NCI-H446 treated with DMSO at 0.1 percent for 48 hours (cell line): ENCODE results near the gene COX20.

Experiments used
- DNase-seq: peaks from one replicate; lab custom pipeline; 2025; lab: John Stamatoyannopoulos, UW

Gene COX20

DNA sequence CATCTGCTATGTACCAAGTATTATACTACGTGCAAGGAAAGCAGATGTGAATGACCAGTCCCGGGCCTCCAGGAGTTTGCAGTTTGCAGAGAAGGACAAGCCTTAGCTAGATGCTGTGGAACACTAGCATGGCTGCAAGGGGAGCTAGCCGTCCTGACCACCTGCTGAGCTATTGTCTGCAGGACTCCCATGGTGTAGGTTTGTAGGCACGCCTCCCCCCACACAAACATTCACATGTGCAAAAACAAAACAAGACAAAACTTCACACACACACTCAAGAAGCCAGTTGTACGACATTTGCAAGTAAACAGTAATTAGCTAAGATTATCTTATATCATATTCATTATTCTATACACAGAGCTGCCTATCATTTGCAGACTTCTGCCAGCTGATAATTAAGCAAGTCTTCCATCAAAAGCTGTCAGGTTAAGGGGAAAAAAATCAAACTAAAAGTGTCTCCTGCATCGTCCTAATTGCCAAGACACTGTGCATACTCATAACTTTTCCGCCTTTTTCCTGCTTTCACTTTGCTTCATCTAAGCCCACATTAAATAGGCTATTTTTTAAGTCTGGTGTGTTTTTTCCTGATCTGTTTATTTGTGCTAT lies 39.6 kb downstream of the COX20 start:
- no peak for DNase-seq

DNA sequence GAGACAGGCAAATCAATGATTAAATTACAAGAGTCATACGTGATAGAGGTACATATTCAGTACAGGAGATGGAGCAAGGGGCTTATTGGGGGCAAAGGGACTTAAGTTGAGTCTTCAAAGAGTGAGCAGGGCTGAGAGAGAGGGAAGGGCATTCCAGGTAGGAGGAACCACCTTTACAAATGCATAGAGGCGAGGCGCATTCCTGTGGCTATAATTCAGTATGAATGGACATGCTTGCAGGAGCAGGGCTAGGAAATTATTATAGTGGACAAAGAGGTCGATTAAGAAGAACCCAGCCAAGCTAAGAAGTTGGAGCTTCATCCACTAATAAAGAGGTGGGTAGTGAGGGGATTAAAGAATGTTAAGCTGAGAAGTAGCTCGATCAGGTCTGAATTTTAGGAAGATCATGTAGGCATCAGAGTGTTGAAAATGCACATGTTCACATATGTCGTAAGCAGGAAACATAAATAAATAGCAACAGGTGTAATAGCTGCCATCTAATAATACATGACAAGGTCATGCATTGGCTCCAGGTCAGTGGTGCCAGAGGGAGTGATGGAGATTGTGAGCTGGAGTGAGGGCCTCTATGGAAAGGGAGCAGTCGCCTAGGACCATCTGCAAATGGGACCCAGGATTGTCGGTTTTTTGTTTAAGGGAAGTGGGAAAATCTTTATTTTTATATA lies 40.9 kb downstream of the COX20 start:
- DNase-seq = no peak

DNA sequence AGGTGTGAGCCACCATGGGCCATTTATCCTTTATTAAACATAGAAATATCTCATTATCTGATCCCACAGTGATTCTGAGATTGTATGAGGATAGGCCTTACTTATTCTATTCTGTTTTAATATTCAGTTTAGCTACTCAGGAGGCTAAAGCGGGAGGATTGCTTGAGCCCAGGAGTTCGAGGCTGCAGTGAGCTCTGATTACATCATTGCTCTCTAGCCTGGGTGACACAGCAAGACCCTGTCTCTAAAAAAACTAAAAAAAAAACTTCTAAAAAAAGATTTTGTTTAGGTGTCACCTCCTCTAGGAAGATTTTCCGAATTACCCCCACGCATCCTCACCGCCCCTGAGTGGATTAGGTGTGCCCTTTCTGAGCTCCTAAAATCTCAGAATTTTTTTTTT lies 43.2 kb downstream of the COX20 start:
- DNase-seq = no peak

DNA sequence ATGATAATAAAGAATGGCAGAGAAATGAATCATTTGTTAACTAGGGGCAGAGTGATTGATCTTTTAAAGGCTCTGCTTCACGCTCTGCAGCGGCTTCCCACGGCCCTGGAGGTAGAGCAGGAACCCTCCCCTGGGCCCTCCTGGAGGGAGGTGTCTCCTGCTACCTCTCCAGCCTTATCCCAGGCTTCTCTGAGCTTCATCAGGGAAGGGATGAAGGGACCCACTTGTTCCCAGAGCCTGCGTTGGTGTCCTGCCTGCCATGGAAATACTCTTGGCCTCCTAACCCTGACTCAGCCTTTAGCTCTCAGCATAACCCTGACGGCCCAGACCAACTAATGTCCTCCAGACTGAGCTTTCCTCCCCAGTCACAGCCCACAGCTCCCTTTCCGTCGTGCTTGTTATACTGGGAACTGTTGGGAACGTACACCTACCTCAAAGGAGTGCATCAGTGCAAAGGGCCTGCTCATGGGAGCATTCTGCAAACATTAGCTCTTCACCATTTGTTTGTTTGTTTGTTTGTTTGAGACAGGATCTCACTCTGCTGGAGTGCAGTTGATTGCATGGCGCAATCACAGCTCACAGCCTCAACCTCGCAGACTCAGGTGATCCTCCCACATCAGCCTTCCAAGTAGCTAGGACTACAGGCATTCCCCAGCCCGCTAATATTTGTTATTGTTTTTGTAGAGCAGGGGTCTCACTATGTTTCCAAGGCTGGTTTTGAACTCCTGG lies 46.3 kb downstream of the COX20 start:
- no peak for DNase-seq

DNA sequence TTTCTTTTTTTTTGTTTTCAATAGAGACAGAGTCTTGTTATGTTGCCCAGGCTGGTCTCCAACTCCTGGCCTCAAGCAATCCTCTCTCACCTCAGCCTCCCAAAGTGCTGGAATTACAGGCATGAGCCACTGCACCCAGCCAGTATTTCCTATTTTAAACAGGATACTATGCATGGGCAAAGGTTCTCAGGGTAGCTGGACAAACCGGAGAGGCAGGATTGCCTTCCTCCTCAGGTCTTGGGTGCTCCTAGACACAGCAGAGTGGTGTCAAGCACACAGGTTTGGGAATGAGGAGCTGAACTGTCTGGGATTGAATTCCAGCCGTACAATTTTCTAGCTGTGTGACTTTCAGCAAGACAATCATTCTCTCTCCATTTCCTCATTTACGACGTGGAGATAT lies 51.8 kb downstream of the COX20 start:
- DNase-seq = no peak

DNA sequence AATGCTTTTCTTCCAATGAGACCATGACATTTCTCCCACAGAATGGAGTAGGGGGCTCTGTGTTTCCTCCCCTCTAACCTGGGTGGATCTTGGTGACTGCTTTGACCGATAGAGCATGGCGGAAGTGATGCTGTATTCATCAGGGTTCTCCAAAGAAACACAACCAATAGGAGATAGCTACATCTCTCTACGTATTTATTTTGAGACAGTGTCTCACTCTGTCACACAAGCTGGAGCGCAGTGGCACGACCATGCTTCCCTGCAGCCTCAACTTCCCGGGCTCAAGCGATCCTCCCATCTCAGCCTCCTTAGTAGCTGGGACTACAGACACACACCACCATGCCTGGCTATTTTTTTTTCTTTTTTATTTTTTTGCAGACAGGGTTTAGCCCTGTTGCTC lies 58.4 kb downstream of the COX20 start:
- no peak for DNase-seq
